ENCODE results near the gene CCDC142. TPM values are rescaled to one million over a fixed set of nuclear protein-coding genes. Genes with fewer than 3 reads are reported as not detected.
"Not testable (repeated sequence)": the region's sequence is repeated elsewhere in the genome, so short reads cannot be mapped to it uniquely, and the experiment has no call there.

CCDC142 gene
- total and polyA plus RNA-seq, 10 of the 15 experiments (the other 5 are each of a cell fraction or from before 2014, with no cell fraction given), result 0.93 to 16.9 (median 9.0) TPM

DNA sequence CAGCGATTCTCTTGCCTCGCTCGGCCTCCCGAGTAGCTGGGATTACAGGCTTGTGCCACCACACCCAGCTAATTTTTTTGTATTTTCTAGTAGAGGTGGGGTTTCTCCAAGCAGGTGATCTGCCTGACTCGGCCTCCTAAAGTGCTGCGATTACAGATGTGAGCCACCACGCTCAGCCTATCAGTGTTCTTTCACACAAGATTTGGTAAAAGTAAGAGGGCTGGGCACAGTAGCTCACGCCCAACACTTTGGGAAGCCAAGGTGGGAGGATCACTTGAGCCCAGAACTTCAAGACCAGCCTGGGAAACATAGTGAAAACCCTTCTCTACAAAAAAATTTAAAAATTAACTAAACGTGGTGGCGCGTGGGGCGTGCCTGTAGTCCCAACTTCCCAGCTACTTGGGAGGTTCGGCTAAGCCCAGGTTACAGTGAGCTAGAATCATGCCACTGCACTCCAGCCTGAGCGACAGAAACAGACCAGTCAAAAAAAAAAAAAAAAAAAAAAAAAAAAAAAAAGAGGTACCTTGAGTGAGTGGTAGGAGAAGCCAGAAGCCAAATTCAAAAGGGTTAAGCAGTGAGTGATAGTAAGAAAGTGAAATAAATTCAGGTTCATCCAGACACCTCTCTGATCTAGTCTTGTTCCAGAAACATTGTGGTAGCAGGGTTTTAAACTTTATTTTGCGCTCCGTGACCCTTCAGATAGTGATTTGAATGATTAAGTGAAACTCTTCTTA, 11.3 kb downstream of the CCDC142 start:
- in situ Hi-C loops (cut with MboI), result no loop called here
- FAIRE-seq (peak; percentile 49), ATAC-seq (no peak), DNase-seq (ENCODE audit: low read depth, low spot score) (no peak)
- peaks cover 10% of the 10 kb centered on the region for H3K79me2 ChIP-seq (ENCODE audit: control insufficient read depth, insufficient read depth, low read length)
- H3K4me2 ChIP-seq (ENCODE audit: control insufficient read depth, insufficient read depth), result peak overlapping the region; percentile 99
- SMC1A ChIA-PET (ENCODE audit: uncharacterized antibody, unreplicated experiment), result no interaction called here
- RAD21 ChIA-PET (ENCODE audit: unreplicated experiment), result interaction anchor here (0.9 to 2.1 kb wide), 2 partner anchors 10 to 14 kb away, joined by 3 to 20 read pairs; partner anchors contain the start of genes CCDC142, TTC31 and WBP1
- 66% methylated on average over 16 of the region's 16 CpGs for WGBS (ENCODE audit: insufficient coverage, insufficient replicate concordance, low lambda C conversion rate, missing lambda C conversion rate)
- no peaks in the 10 kb centered on the region for H4K20me1 ChIP-seq (ENCODE audit: control insufficient read depth, insufficient read depth)
- intact Hi-C loops (cut with micrococcal nuclease; ENCODE audit: unreplicated experiment), result no loop called here
- CTCF ChIA-PET, result interaction anchor here (1.0 to 2.7 kb wide), 3 partner anchors 10 to 117 kb away, joined by 3 to 20 read pairs (median 9); partner anchors contain the start of genes CCDC142 and TTC31
- 0 out of 2 replicates have a peak, but pooled peaks cover 6% of the 10 kb centered on the region for H3K4me1 ChIP-seq (ENCODE audit: control insufficient read depth, insufficient read depth, low read length)
- peaks cover 0 to 3% of the 10 kb centered on the region in 2 experiments; a peak in 2 of 4 replicates for H3K36me3 ChIP-seq (ENCODE audit: control insufficient read depth in 2 of 2, insufficient read depth in 2 of 2, low read length in 1 of 2)
- H3K4me3 ChIP-seq, result peak overlapping the region; percentile 89
- peak overlapping the region; percentile 93 for H3K27ac ChIP-seq (ENCODE audit: control insufficient read depth, insufficient read depth)
- no TSS peak for BruUV-seq (replicated peaks)
- H2AFZ ChIP-seq (ENCODE audit: control insufficient read depth, low read depth, low read length), result no peak overlapping the region
- peak; percentile 58; the same call in 1 of the 2 replicates for TF ChIP-seq ZNF384 (IDR thresholded peaks at IDR 0.05; ENCODE audit: borderline replicate concordance, low read depth, low read length)
- TF ChIP-seq CBX5 (IDR thresholded peaks at IDR 0.05; ENCODE audit: low read depth), result no peak
- no peaks in the 10 kb centered on the region for H3K27me3 ChIP-seq (replicated peaks in 1 of 2; ENCODE audit: control insufficient read depth in 2 of 2, insufficient read depth in 2 of 2, low read length in 1 of 2)
- no peaks in the 10 kb centered on the region for H3K9me3 ChIP-seq (replicated peaks; ENCODE audit: control insufficient read depth, insufficient read depth, low read length)
- peak overlapping the region; percentile 85 for H3K9ac ChIP-seq (ENCODE audit: control insufficient read depth, insufficient read depth, low read length)
- POLR2A ChIA-PET, result interaction anchor here (0.6 to 2.7 kb wide), 7 partner anchors 10 to 148 kb away, joined by 3 to 14 read pairs (median 4); partner anchors contain the start of genes INO80B and WBP1

DNA sequence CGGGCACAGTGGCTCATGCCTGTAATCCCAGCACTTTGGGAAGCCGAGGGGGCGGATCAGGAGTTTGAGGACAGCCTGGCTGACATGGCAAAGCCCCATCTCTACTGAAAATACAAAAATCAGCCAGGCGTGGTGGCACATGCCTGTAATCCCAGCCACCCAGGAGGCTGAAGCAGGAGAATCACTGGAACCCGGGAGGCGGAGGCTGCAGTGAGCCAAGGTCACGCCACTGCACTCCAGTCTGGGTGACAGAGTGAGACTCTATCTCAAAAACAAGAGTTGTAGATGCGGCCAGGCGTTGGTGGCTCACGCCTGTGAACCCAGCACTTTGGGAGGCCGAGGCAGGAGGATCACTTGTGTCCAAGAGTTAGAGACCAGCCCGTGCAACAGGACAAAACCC, 12.1 kb downstream of the CCDC142 start:
- ChIA-PET POLR2A (interaction anchor here (0.6 to 2.7 kb wide), 5 partner anchors 11 to 149 kb away, joined by 3 to 14 read pairs (median 3); partner anchors contain the start of gene WBP1), CTCF (interaction anchor here (1.0 to 2.7 kb wide), 2 partner anchors 11 to 19 kb away, joined by 3 to 20 read pairs; partner anchors contain the start of genes CCDC142 and TTC31)
- FAIRE-seq; RAD21 ChIA-PET (ENCODE audit: unreplicated experiment); in situ Hi-C loops (cut with MboI); BruUV-seq (replicated peaks); H2AFZ ChIP-seq (ENCODE audit: control insufficient read depth, low read depth, low read length); DNase-seq (ENCODE audit: low read depth, low spot score); SMC1A ChIA-PET (ENCODE audit: uncharacterized antibody, unreplicated experiment); ATAC-seq; H3K36me3 ChIP-seq (ENCODE audit: control insufficient read depth in 2 of 2, insufficient read depth in 2 of 2, low read length in 1 of 2); H3K4me1 ChIP-seq (ENCODE audit: control insufficient read depth, insufficient read depth, low read length); H3K4me2 ChIP-seq (ENCODE audit: control insufficient read depth, insufficient read depth); H3K4me3 ChIP-seq; H4K20me1 ChIP-seq (ENCODE audit: control insufficient read depth, insufficient read depth); H3K9me3 ChIP-seq (replicated peaks; ENCODE audit: control insufficient read depth, insufficient read depth, low read length); H3K27me3 ChIP-seq (replicated peaks in 1 of 2; ENCODE audit: control insufficient read depth in 2 of 2, insufficient read depth in 2 of 2, low read length in 1 of 2); intact Hi-C loops (cut with micrococcal nuclease; ENCODE audit: unreplicated experiment); H3K27ac ChIP-seq (ENCODE audit: control insufficient read depth, insufficient read depth); H3K9ac ChIP-seq (ENCODE audit: control insufficient read depth, insufficient read depth, low read length): not testable (repeated sequence)
- WGBS (ENCODE audit: insufficient coverage, insufficient replicate concordance, low lambda C conversion rate, missing lambda C conversion rate), result 93% methylated on average over 12 of the region's 12 CpGs
- peaks cover 14% of the 10 kb centered on the region for H3K79me2 ChIP-seq (ENCODE audit: control insufficient read depth, insufficient read depth, low read length)

All from GM12878 (cell line).